ENCODE results near the gene TMEM106A. TPM values are rescaled to one million over a fixed set of nuclear protein-coding genes. Genes with fewer than 3 reads are reported as not detected.
"Not testable (repeated sequence)": the region's sequence is repeated elsewhere in the genome, so short reads cannot be mapped to it uniquely, and the experiment has no call there.

TMEM106A gene
- total and polyA plus RNA-seq, 4 donors = 4.3 to 22.4 (median 10.0) TPM

GRCh38 chr17:43226393-43226792, 14.7 kb downstream of the TMEM106A start:
- Histone ChIP-seq H3K27me3 (ENCODE audit: control insufficient read depth in 3 of 3, insufficient read depth in 3 of 3, low read length in 2 of 3) (no peaks in the 10 kb centered on the region), H3K4me1 (ENCODE audit: control insufficient read depth in 5 of 5, insufficient read depth in 5 of 5, low read length in 5 of 5) (no peaks in the 10 kb centered on the region), H3K4me3 (no peak overlapping the region), H3K9ac (ENCODE audit: insufficient read depth in 1 of 2, low read length in 2 of 2) (no peak overlapping the region), H3K27ac (ENCODE audit: low read depth in 1 of 2, low read length in 1 of 2) (no peak overlapping the region), H3K9me3 (ENCODE audit: control insufficient read depth in 4 of 4, insufficient read depth in 3 of 4, low read length in 3 of 4) (no peaks in the 10 kb centered on the region), H3K36me3 (ENCODE audit: control insufficient read depth in 4 of 4, insufficient read depth in 4 of 4, low read length in 4 of 4) (peaks cover 0 to 4% (median 1%) of the 10 kb centered on the region in 4 donors)
- TF ChIP-seq CTCF (IDR thresholded peaks at IDR 0.05; ENCODE audit: control extremely low read depth, extremely low read depth) = no peak
- 94 to 97% methylated on average over 7 of the region's 7 CpGs for WGBS, 2 donors
- DNase-seq (no peak), ATAC-seq (ENCODE audit: insufficient read depth, low FRiP score) (no peak)

GRCh38 chr17:43228020-43228782, 16.5 kb downstream of the TMEM106A start, which contains the start of gene CCDC200:
CCDC200 (minus strand) TSS chr17:43228623; CDS start chr17:43228554, 69 bp downstream.
- DNase-seq; H3K27ac ChIP-seq (ENCODE audit: low read depth in 1 of 2, low read length in 1 of 2); H3K9ac ChIP-seq (ENCODE audit: insufficient read depth in 1 of 2, low read length in 2 of 2); H3K4me1 ChIP-seq (ENCODE audit: control insufficient read depth in 5 of 5, insufficient read depth in 5 of 5, low read length in 5 of 5); H3K27me3 ChIP-seq (ENCODE audit: control insufficient read depth in 3 of 3, insufficient read depth in 3 of 3, low read length in 2 of 3); H3K9me3 ChIP-seq (ENCODE audit: control insufficient read depth in 4 of 4, insufficient read depth in 3 of 4, low read length in 3 of 4); H3K36me3 ChIP-seq (ENCODE audit: control insufficient read depth in 4 of 4, insufficient read depth in 4 of 4, low read length in 4 of 4); ATAC-seq (ENCODE audit: insufficient read depth, low FRiP score); H3K4me3 ChIP-seq: not testable (repeated sequence)
- WGBS, 2 donors = no CpG with 5 or more reads among the region's 7 CpGs

GRCh38 chr17:43231205-43232020, 19.7 kb downstream of the TMEM106A start:
- not testable (repeated sequence) for DNase-seq; H3K27ac ChIP-seq (ENCODE audit: low read depth in 1 of 2, low read length in 1 of 2); H3K4me1 ChIP-seq (ENCODE audit: control insufficient read depth in 5 of 5, insufficient read depth in 5 of 5, low read length in 5 of 5); H3K9me3 ChIP-seq (ENCODE audit: control insufficient read depth in 4 of 4, insufficient read depth in 3 of 4, low read length in 3 of 4); H3K36me3 ChIP-seq (ENCODE audit: control insufficient read depth in 4 of 4, insufficient read depth in 4 of 4, low read length in 4 of 4); H3K27me3 ChIP-seq (ENCODE audit: control insufficient read depth in 3 of 3, insufficient read depth in 3 of 3, low read length in 2 of 3); H3K4me3 ChIP-seq; ATAC-seq (ENCODE audit: insufficient read depth, low FRiP score)
- peak overlapping the region in 1 of 2 donors; percentile 82 for H3K9ac ChIP-seq (ENCODE audit: insufficient read depth in 1 of 2, low read length in 2 of 2)
- WGBS, 2 donors = 50 to 82% methylated on average over 15 to 18 of the region's 40 CpGs

GRCh38 chr17:43232021-43232699, 20.5 kb downstream of the TMEM106A start:
- not testable (repeated sequence) for H3K4me3 ChIP-seq
- peak overlapping the region in 1 of 2 donors; percentile 82 for H3K9ac ChIP-seq (ENCODE audit: insufficient read depth in 1 of 2, low read length in 2 of 2)

GRCh38 chr17:43233263-43233662, 21.6 kb downstream of the TMEM106A start:
- not testable (repeated sequence) for H3K4me3 ChIP-seq; H3K4me1 ChIP-seq (ENCODE audit: control insufficient read depth in 5 of 5, insufficient read depth in 5 of 5, low read length in 5 of 5); H3K9ac ChIP-seq (ENCODE audit: insufficient read depth in 1 of 2, low read length in 2 of 2); ATAC-seq (ENCODE audit: insufficient read depth, low FRiP score); H3K27me3 ChIP-seq (ENCODE audit: control insufficient read depth in 3 of 3, insufficient read depth in 3 of 3, low read length in 2 of 3); DNase-seq; H3K9me3 ChIP-seq (ENCODE audit: control insufficient read depth in 4 of 4, insufficient read depth in 3 of 4, low read length in 3 of 4); H3K36me3 ChIP-seq (ENCODE audit: control insufficient read depth in 4 of 4, insufficient read depth in 4 of 4, low read length in 4 of 4); H3K27ac ChIP-seq (ENCODE audit: low read depth in 1 of 2, low read length in 1 of 2)
- WGBS, 2 donors = no CpG with 5 or more reads among the region's 15 CpGs

More at GRCh38 chr17:43232021-43232699, 20.5 kb downstream of the TMEM106A start:
- H3K27ac ChIP-seq (ENCODE audit: low read depth in 1 of 2, low read length in 1 of 2); H3K9me3 ChIP-seq (ENCODE audit: control insufficient read depth in 4 of 4, insufficient read depth in 3 of 4, low read length in 3 of 4); ATAC-seq (ENCODE audit: insufficient read depth, low FRiP score); H3K36me3 ChIP-seq (ENCODE audit: control insufficient read depth in 4 of 4, insufficient read depth in 4 of 4, low read length in 4 of 4); H3K27me3 ChIP-seq (ENCODE audit: control insufficient read depth in 3 of 3, insufficient read depth in 3 of 3, low read length in 2 of 3); DNase-seq; H3K4me1 ChIP-seq (ENCODE audit: control insufficient read depth in 5 of 5, insufficient read depth in 5 of 5, low read length in 5 of 5): not testable (repeated sequence)
- 84 to 92% methylated on average over 11 to 16 of the region's 24 CpGs for WGBS, 2 donors

- no CpG with 5 or more reads among the region's 31 CpGs for WGBS, 2 donors
Measured at GRCh38 chr17:43233877-43234276, 22.2 kb downstream of the TMEM106A start, which contains the start of gene RNU2-1. RNU2-1 (minus strand) TSS chr17:43233977.

GRCh38 chr17:43239597-43239996, 27.9 kb downstream of the TMEM106A start:
- H3K9ac ChIP-seq (ENCODE audit: insufficient read depth in 1 of 2, low read length in 2 of 2); ATAC-seq (ENCODE audit: insufficient read depth, low FRiP score); H3K9me3 ChIP-seq (ENCODE audit: control insufficient read depth in 4 of 4, insufficient read depth in 3 of 4, low read length in 3 of 4); H3K4me1 ChIP-seq (ENCODE audit: control insufficient read depth in 5 of 5, insufficient read depth in 5 of 5, low read length in 5 of 5); H3K36me3 ChIP-seq (ENCODE audit: control insufficient read depth in 4 of 4, insufficient read depth in 4 of 4, low read length in 4 of 4); H3K27me3 ChIP-seq (ENCODE audit: control insufficient read depth in 3 of 3, insufficient read depth in 3 of 3, low read length in 2 of 3); H3K27ac ChIP-seq (ENCODE audit: low read depth in 1 of 2, low read length in 1 of 2); DNase-seq; H3K4me3 ChIP-seq: not testable (repeated sequence)
- WGBS, 2 donors = no CpG with 5 or more reads among the region's 26 CpGs

More at GRCh38 chr17:43233877-43234276, 22.2 kb downstream of the TMEM106A start, which contains the start of gene RNU2-1:
- H3K4me3 ChIP-seq; H3K36me3 ChIP-seq (ENCODE audit: control insufficient read depth in 4 of 4, insufficient read depth in 4 of 4, low read length in 4 of 4); H3K27ac ChIP-seq (ENCODE audit: low read depth in 1 of 2, low read length in 1 of 2); H3K9ac ChIP-seq (ENCODE audit: insufficient read depth in 1 of 2, low read length in 2 of 2); ATAC-seq (ENCODE audit: insufficient read depth, low FRiP score); H3K27me3 ChIP-seq (ENCODE audit: control insufficient read depth in 3 of 3, insufficient read depth in 3 of 3, low read length in 2 of 3); H3K9me3 ChIP-seq (ENCODE audit: control insufficient read depth in 4 of 4, insufficient read depth in 3 of 4, low read length in 3 of 4); H3K4me1 ChIP-seq (ENCODE audit: control insufficient read depth in 5 of 5, insufficient read depth in 5 of 5, low read length in 5 of 5); DNase-seq: not testable (repeated sequence)

All from lung (tissue), 12 donors.